CD4-positive, alpha-beta T cell treated with Interleukin-4 for 4 hours (primary cell): ENCODE measurements around the gene FBXL15.
A peak's percentile ranks its signal among the peaks of the same experiment; 100 is the strongest.

ENCODE experiments used
- DNase-seq: peaks from one replicate; pipeline ENCODE4 v3.0.0-alpha.2; 2020

The FBXL15 gene

GRCh38 chr10:102411341-102412255 is 9.0 kb upstream of the FBXL15 start:
- DNase-seq: no peak

- no peak for DNase-seq
Observed at GRCh38 chr10:102412293-102412692, 8.3 kb upstream of the FBXL15 start.

DNA sequence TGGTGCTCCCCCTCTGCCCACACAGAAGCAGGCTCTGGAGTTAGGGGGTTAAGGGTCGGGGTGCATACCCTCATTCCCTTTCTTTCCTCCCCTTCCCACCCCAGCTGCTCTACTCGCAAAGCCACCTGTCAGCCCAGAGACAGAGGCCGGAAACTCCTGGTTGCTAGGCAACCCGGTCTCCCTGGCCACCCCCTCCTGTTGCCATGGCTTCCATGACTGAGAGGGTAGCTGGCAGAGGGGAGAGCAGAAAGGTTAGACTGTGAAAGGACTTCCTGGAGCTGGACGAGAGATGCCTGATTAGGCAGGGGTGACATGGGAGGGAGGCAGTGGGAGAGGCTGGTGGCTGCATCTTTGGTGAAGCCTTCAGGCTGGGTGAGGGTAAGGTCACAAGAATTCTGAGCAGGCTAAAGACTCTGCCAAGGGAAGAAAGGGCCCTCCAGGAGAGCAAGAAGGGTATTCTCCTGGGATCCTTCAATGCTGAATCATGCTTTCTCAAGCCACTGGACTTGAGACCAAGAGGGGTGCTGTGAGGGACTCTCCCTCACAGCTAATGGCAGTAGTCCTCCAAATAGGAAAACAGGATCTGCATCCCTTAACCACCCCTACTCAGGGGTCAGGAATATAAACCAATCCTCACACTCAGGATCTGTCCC is 7.5 kb upstream of the FBXL15 start:
- peak; percentile 44 for DNase-seq

- DNase-seq: no peak
Observed at GRCh38 chr10:102413806-102414561, 6.7 kb upstream of the FBXL15 start.

- no peak for DNase-seq
Observed at GRCh38 chr10:102414749-102415148, 5.9 kb upstream of the FBXL15 start.

GRCh38 chr10:102416283-102416682 is 4.4 kb upstream of the FBXL15 start:
- DNase-seq: no peak

- no peak for DNase-seq
Observed at GRCh38 chr10:102416695-102417094, 3.9 kb upstream of the FBXL15 start.

DNA sequence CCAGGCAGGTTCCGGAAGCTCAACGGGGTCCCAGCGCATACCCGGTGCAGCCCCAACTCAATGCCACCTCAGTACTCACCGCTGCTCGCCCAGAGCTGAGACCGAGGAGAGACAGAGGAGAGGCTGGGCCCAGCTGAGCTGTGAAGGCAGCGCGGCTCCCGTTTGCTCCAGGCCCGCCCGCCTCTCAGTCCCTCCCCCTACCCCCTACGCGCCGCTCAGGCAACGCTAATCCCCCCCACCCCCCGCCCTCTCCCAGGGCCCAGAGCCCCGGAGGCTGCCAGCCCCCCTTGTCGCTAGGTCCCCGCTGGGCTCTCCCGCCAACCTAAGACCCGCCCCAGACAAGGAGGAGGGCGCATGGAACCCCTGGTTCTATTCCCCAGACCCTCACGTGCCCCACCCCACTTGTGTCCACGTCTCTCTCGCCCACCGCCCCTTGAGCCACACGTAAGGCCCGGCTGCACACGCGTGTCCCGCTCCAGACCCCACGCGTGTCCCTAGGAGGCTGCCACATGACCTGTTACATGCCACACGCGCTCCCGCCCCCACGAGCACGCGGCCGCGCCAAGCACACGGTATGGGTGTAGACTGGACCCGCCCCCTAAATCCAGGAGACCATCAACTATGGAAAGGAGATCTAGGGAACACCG is 1.9 kb upstream of the FBXL15 start, which contains the start of gene PSD:
TSS of gene PSD (minus strand) at position 164 of the 647 bp plus-strand sequence. CDS start 1,747 bp downstream, outside the sequence.
- no peak for DNase-seq

DNA sequence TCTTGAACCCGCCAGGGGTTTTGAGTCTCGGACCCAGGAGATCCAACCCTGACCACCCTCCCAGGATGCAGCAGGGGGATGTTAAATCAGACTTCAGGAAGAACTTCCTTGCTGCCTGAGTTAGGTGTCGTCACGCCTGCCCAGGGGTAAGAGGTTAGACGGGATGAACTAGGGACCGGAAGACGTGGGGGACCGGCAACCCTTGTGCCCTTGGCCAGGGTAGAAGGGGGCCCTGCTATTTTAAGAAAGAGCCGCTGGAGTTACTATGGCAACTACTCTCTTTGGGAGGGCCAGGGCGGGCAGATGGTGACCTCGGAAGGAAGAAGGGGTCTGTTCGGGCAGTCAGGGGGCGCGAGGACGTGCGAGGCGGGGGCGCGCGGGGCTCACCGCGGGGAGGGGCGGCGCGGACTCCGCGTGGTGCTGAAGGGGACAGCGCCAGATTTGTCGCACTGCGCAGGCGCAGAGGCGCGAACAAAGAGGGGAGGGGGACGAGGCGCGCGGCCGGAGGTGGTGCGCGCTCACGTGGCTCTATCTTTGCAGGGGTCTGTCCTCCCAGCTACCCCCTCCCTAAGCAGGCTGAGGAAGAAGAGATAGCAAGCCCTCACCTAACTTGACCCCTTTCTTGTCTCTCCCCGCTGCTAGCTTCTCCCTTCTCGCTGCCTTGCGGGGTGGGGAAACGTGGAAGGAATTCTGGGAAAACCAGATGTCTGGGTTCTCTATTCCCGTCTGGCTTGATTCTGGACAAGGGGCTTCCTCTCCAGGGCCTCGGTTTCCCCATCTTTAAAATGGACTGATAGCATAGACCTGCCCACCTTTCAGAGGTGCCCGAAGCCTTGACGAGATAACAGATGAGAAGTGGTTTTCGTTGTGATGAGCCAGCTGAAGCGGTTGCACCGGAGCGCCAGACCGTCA is 1.1 kb upstream of the FBXL15 start:
- DNase-seq: peak; percentile 56

DNA sequence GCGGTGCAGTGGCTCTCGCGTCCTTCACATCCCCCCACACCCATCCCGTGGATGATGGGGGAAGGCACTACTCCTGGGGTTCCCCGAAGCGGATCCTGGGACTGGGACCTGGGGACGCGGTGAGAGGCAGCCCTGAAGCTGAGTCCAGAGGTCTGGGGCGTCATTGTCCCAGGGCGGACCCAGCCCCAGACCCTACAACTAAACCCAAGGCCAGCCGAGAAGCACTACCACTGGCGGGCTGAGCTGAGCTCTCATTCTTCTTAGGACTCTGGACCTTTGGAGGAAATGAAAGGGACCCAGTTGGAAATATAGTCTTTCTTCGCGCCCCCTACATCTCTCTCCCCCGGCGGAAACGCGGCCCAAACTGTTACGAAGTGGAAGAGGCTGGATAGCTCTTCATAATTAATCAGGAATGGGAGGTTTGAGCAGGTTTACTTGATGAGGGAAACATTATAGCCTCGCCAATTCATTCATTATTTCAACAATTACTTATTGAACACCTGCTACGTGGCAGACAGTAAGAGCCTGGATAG is 389 bp upstream of the FBXL15 start:
- no peak for DNase-seq

DNA sequence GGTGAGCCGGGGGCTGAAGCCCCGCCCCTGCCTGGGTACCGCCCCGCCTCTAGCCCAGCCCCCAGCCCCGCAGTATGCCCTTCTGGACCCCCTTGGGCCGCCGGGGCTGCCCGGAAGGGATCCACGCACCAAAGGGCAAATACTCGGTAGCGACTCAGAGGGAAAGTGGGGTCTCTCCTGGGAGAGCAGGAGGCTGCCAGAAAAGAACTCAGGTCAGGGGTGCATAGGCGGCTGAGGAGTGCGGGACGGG is 796 bp downstream of the FBXL15 start:
- no peak for DNase-seq

- DNase-seq: no peak
Observed at GRCh38 chr10:102421757-102422512, 1.3 kb downstream of the FBXL15 start.

DNA sequence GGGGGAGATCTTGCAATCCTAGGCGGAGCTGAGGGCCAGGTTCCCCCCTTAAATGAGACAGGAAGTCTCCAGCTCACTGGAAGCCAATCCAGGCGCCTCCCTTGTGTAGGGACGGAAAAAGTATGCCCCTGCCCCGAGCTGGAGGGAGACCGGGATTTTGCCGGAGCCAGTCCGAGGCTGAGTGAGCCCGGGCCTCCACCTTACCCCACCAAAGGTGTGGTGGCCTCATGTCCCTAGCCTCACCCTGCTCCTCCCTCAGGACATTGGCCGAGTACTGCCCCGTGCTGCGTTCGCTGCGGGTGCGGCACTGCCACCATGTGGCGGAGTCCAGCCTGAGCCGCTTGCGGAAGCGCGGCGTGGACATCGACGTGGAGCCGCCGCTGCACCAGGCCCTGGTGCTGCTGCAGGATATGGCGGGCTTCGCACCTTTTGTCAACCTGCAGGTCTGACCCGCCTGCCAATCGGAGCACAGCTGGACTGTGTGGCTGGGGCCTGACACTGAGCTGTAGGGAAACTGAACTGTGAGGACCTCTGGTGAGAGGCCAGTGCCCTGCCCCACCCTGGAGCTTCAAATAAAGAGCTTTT is 2.0 kb downstream of the FBXL15 start:
- DNase-seq: peak; percentile 34

GRCh38 chr10:102423372-102423968 is 2.8 kb downstream of the FBXL15 start:
- no peak for DNase-seq

- DNase-seq: no peak
Observed at GRCh38 chr10:102424145-102424544, 3.5 kb downstream of the FBXL15 start.

- DNase-seq: no peak
Observed at GRCh38 chr10:102424916-102425315, 4.3 kb downstream of the FBXL15 start.

- DNase-seq: no peak
Observed at GRCh38 chr10:102425444-102425843, 4.8 kb downstream of the FBXL15 start.

- no peak for DNase-seq
Observed at GRCh38 chr10:102426803-102427287, 6.2 kb downstream of the FBXL15 start.

DNA sequence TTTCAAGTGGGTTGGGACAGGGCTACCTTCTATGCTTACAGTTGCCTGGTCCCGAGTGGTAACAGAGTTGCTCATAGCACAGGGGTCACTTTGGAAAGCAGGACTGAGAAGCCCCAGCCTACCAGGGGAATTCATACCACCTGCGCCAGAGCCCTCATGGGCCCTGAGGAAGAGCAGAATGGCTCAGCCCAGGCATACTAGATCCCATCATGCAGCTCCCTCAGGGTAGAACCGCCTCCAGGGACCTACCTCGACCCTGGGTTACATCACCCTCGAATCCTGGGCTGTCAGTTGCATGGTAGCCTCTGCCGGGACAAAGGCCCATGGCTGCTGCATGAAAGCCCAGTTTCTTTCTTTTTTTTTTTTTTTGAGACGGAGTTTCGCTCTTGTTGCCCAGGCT is 8.8 kb downstream of the FBXL15 start:
- DNase-seq: no peak
